K562 (cell line): Measurements from ENCODE around the gene C1orf122. TPM values are rescaled to one million over a fixed set of nuclear protein-coding genes. Genes with fewer than 3 reads are reported as not detected.

Experiments used
- CTBP1 ChIP-seq: fragments of 450-650 bp; IDR thresholded peaks from 2 replicates; pipeline ENCODE4 v1.6.1; 2016; ENCODE audit warnings: borderline replicate concordance
- DNMT1 ChIP-seq: fragments of 450-650 bp; IDR thresholded peaks from 2 replicates; pipeline ENCODE4 v1.6.1; 2016; ENCODE audit warnings: antibody characterized with exemption, mild to moderate bottlenecking
- FOXJ2 ChIP-seq: fragments of 200-800 bp; sonication (Bioruptor generic); IDR thresholded peaks from 2 replicates; pipeline ENCODE4 v1.6.1; 2016; ENCODE audit warnings: missing genetic modification characterization, missing compliant biosample characterization
- FOXK1 ChIP-seq: sonication (generic); formaldehyde crosslinking; IDR thresholded peaks from 2 replicates; pipeline ENCODE4 v1.8.0; 2022; ENCODE audit warnings: missing genetic modification reagents, mild to moderate bottlenecking, borderline replicate concordance
- GABPB1 ChIP-seq: sonication (generic); formaldehyde crosslinking; IDR thresholded peaks from 2 replicates; pipeline ENCODE4 v1.8.0; 2022; ENCODE audit warnings: mild to moderate bottlenecking, missing genetic modification reagents
- KLF16 ChIP-seq: IDR thresholded peaks from 2 replicates; pipeline ENCODE4 v1.6.1; 2016; ENCODE audit warnings: antibody characterized with exemption
- MCM7 ChIP-seq, 2 experiments: fragments of 450-650 bp; IDR thresholded peaks; 2 replicates each; pipeline ENCODE4 v1.6.1; 2016 to 2018
- RBBP5 ChIP-seq: fragments of 200-600 bp; sonication (generic); IDR thresholded peaks from 2 replicates; pipeline ENCODE4 v1.6.1; 2012; ENCODE audit warnings: borderline replicate concordance, mild to moderate bottlenecking, low read length, control low read depth, inconsistent platforms; ENCODE audit not compliant: insufficient read depth, poor library complexity, severe bottlenecking
- YY1 ChIP-seq, 3 experiments: IDR thresholded peaks; 2 replicates each; pipeline ENCODE4 v1.6.1; 2011; ENCODE audit warnings: low read length in 2 of 3, mild to moderate bottlenecking in 2 of 3, moderate library complexity in 2 of 3, borderline replicate concordance in 1 of 3, control low read depth in 1 of 3, low read depth in 1 of 3; ENCODE audit not compliant: insufficient read depth in 3 of 3, insufficient replicate concordance in 2 of 3, control insufficient read depth in 1 of 3, insufficient read length in 1 of 3; ENCODE audit errors: extremely low read depth in 1 of 3
- ZNF263 ChIP-seq: sonication (generic); formaldehyde crosslinking; IDR thresholded peaks from 2 replicates; pipeline ENCODE4 v1.8.0; 2022; ENCODE audit warnings: mild to moderate bottlenecking, missing genetic modification reagents, borderline replicate concordance
- ZNF830 ChIP-seq: fragments of 250-450 bp; sonication (Bioruptor Pico); IDR thresholded peaks from 2 replicates; pipeline ENCODE4 v1.5.0; 2021; ENCODE audit warnings: mild to moderate bottlenecking
- ZZZ3 ChIP-seq: fragments of 450-650 bp; IDR thresholded peaks from 2 replicates; pipeline ENCODE4 v1.6.1; 2016; ENCODE audit warnings: antibody characterized with exemption, mild to moderate bottlenecking, moderate library complexity
- polyA plus RNA-seq, 8 experiments: library from polyadenylated mRNA; depleted of rRNA in 4 of 8; stranded (reverse) in 5 of 8; unstranded in 3 of 8; fragments of >200 nt; fragmentation: Nextera tagmentation in 2 of 8; fragmentation: Illumina TruSeq in 1 of 8; extraction: Ambion mirVana in 2 of 8; extraction: Trizol in 1 of 8; gene quantifications; 2 replicates each; pipeline versions ENCODE4 v1.2.1 to v1.2.3, GENCODE V29; 2011 to 2014; ENCODE audit warnings: inconsistent platforms in 1 of 8, missing spikeins in 1 of 8
- total RNA-seq, 7 experiments: library from RNA; depleted of rRNA in 6 of 7; stranded (reverse); fragments of >200 nt in 6 of 7; fragmentation: Illumina TruSeq in 2 of 7; extraction: Trizol in 2 of 7; gene quantifications; 2 replicates each; pipeline versions ENCODE4 v1.2.1 to v1.2.3, GENCODE V29; 2011 to 2021; ENCODE audit warnings: low replicate concordance in 1 of 7
- TF ChIP-seq, protein P1 (sequence below), 2 experiments: IDR thresholded peaks in 1 of 2; conservative IDR thresholded peaks in 1 of 2; 2 replicates each; pipeline ENCODE4 v1.6.1; 2016; ENCODE audit warnings: low read depth in 2 of 2, mild to moderate bottlenecking in 1 of 2, missing compliant biosample characterization in 1 of 2, missing genetic modification characterization in 1 of 2, moderate library complexity in 1 of 2
- TF ChIP-seq, protein P2 (sequence below): IDR thresholded peaks from 2 replicates; pipeline ENCODE4 v1.6.1; 2016; ENCODE audit warnings: missing genetic modification characterization, missing compliant biosample characterization
- TF ChIP-seq, protein P3 (sequence below): fragments of 450-650 bp; IDR thresholded peaks from 2 replicates; pipeline ENCODE4 v1.6.1; 2017; ENCODE audit warnings: mild to moderate bottlenecking, moderate library complexity
- TF ChIP-seq, protein P4 (sequence below): conservative IDR thresholded peaks from 2 replicates; pipeline ENCODE4 v1.6.1; 2011; ENCODE audit warnings: low read depth, mild to moderate bottlenecking, low read length; ENCODE audit not compliant: control insufficient read depth
- TF ChIP-seq, protein P5 (sequence below): fragments of 250-450 bp; sonication (Bioruptor Pico); IDR thresholded peaks from 2 replicates; pipeline ENCODE4 v1.4.0; 2020

The C1orf122 gene
- total and polyA plus RNA-seq, 9 of the 15 experiments (the other 6 are each of a cell fraction or from before 2014, with no cell fraction given): 3.6 to 70.9 (median 17.3) TPM

DNA sequence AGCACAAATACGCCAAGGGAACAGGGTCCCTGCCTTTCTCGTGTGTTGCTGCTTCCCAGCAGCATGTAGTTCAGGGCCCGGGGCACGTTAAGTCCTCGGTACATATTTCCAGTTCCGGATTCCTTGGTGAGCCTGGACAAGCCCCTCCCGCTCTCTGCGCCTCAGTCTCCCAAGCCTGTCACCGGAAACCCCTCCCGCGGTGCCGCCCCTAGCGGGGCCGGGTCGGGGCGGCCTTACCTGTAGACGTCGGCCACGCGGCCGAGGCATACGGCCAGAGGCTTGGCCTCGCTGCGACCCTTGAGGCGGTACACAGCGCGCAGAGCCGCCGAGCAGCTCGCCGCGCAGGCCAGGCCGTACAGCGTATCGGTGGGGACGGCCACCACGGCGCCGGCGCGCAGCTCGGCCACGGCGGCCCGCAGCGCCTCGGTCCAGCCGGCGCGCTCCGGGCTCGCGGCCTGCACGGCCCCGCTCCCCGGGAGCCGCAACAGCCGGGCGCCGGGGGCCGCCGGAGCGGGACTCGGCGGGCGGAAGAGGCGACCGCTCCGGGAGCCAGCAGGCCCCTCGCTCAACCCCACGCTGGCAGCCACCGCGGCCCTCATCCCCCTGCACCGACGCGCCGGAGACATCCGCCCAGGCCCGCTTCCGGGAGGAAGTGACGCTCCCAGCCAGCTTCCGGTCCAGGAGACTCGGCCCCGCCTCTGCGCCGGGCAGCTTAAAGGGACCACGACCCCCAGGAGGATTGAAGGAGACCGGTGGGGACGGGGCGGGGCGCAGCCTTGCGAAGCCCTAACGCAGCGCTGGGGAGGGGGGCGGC lies at the start of gene C1orf122, which contains the start of gene YRDC (continued):
- TF ChIP-seq, protein P1, sequence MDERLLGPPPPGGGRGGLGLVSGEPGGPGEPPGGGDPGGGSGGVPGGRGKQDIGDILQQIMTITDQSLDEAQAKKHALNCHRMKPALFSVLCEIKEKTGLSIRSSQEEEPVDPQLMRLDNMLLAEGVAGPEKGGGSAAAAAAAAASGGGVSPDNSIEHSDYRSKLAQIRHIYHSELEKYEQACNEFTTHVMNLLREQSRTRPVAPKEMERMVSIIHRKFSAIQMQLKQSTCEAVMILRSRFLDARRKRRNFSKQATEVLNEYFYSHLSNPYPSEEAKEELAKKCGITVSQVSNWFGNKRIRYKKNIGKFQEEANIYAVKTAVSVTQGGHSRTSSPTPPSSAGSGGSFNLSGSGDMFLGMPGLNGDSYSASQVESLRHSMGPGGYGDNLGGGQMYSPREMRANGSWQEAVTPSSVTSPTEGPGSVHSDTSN (CRISPR knock-in tag; IDR thresholded peaks at IDR 0.05; ENCODE audit: low read depth): no peak
- TF ChIP-seq, protein P1 (tag; conservative IDR thresholded peaks at IDR 0.05; ENCODE audit: low read depth): no peak
- no peak for TF ChIP-seq CTBP1
- TF ChIP-seq, protein P2, sequence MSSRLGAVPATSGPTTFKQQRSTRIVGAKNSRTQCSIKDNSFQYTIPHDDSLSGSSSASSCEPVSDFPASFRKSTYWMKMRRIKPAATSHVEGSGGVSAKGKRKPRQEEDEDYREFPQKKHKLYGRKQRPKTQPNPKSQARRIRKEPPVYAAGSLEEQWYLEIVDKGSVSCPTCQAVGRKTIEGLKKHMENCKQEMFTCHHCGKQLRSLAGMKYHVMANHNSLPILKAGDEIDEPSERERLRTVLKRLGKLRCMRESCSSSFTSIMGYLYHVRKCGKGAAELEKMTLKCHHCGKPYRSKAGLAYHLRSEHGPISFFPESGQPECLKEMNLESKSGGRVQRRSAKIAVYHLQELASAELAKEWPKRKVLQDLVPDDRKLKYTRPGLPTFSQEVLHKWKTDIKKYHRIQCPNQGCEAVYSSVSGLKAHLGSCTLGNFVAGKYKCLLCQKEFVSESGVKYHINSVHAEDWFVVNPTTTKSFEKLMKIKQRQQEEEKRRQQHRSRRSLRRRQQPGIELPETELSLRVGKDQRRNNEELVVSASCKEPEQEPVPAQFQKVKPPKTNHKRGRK (tag): no peak
- no peak for TF ChIP-seq DNMT1
- no peak for TF ChIP-seq ZZZ3
- no peak for TF ChIP-seq ZNF830 (CRISPR knock-in tag)
- TF ChIP-seq, protein P3, sequence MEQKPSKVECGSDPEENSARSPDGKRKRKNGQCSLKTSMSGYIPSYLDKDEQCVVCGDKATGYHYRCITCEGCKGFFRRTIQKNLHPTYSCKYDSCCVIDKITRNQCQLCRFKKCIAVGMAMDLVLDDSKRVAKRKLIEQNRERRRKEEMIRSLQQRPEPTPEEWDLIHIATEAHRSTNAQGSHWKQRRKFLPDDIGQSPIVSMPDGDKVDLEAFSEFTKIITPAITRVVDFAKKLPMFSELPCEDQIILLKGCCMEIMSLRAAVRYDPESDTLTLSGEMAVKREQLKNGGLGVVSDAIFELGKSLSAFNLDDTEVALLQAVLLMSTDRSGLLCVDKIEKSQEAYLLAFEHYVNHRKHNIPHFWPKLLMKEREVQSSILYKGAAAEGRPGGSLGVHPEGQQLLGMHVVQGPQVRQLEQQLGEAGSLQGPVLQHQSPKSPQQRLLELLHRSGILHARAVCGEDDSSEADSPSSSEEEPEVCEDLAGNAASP: no peak
- no peak for TF ChIP-seq MCM7 (IDR thresholded peaks at IDR 0.05)
- no peak; the same call in 1 of the 2 replicates for TF ChIP-seq FOXK1 (CRISPR knock-in tag)
- no peak for TF ChIP-seq FOXJ2 (tag)
- no peak for TF ChIP-seq KLF16
- peak; percentile 94 for TF ChIP-seq GABPB1 (CRISPR knock-in tag)
- TF ChIP-seq, protein P4, sequence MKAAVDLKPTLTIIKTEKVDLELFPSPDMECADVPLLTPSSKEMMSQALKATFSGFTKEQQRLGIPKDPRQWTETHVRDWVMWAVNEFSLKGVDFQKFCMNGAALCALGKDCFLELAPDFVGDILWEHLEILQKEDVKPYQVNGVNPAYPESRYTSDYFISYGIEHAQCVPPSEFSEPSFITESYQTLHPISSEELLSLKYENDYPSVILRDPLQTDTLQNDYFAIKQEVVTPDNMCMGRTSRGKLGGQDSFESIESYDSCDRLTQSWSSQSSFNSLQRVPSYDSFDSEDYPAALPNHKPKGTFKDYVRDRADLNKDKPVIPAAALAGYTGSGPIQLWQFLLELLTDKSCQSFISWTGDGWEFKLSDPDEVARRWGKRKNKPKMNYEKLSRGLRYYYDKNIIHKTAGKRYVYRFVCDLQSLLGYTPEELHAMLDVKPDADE: peak; percentile 75
- peak; percentile 98 for TF ChIP-seq RBBP5
- no peak for TF ChIP-seq ZNF263 (CRISPR knock-in tag)
- TF ChIP-seq, protein P5, sequence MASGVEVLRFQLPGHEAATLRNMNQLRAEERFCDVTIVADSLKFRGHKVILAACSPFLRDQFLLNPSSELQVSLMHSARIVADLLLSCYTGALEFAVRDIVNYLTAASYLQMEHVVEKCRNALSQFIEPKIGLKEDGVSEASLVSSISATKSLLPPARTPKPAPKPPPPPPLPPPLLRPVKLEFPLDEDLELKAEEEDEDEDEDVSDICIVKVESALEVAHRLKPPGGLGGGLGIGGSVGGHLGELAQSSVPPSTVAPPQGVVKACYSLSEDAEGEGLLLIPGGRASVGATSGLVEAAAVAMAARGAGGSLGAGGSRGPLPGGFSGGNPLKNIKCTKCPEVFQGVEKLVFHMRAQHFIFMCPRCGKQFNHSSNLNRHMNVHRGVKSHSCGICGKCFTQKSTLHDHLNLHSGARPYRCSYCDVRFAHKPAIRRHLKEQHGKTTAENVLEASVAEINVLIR (CRISPR knock-in tag): peak; percentile 85
- peak in 1 of 3 experiments; percentile 67 for TF ChIP-seq YY1 (IDR thresholded peaks at IDR 0.05; ENCODE audit: borderline replicate concordance in 1 of 3, control insufficient read depth in 1 of 3, extremely low read depth in 1 of 3, insufficient read depth in 3 of 3, insufficient read length in 1 of 3, insufficient replicate concordance in 2 of 3, low read depth in 1 of 3, low read length in 2 of 3)
